ENCODE results near the gene NTF4. TPM values are rescaled to one million over a fixed set of nuclear protein-coding genes. Genes with fewer than 3 reads are reported as not detected.

Gene NTF4
- 0.16 and 0.17 TPM in 2 replicates for total RNA-seq

GRCh38 chr19:49064768-49065611 is at the start of gene NTF4:
TSS of gene NTF4 (minus strand) at chr19:49064818. CDS start at chr19:49061997, 2,821 bp downstream.

GRCh38 chr19:49113762-49114629 is 49.4 kb upstream of the NTF4 start, which contains the start of gene LIN7B:
TSS of gene LIN7B (plus strand) at chr19:49114370. CDS start at chr19:49114405, 35 bp downstream.

GRCh38 chr19:49085020-49085867 is 20.6 kb upstream of the NTF4 start, which contains the start of gene SNRNP70:
TSS of gene SNRNP70 (plus strand) at chr19:49085451. CDS start at chr19:49086415, 964 bp downstream.

GRCh38 chr19:49057636-49058234 is 6.9 kb downstream of the NTF4 start, which contains the start of gene CGB7:
TSS of gene CGB7 (minus strand) at chr19:49057749. CDS start at chr19:49055375, 2,374 bp downstream.

GRCh38 chr19:49049011-49049410 is 15.6 kb downstream of the NTF4 start, which contains the start of gene CGB8:
TSS of gene CGB8 (minus strand) at chr19:49049111. CDS start at chr19:49048739, 372 bp downstream.

GRCh38 chr19:49043548-49043947 is 21.1 kb downstream of the NTF4 start, which contains the start of gene CGB5:
TSS of gene CGB5 (plus strand) at chr19:49043848. CDS start at chr19:49044210, 362 bp downstream.

GRCh38 chr19:49036815-49037214 is 27.8 kb downstream of the NTF4 start, which contains the start of gene CGB1:
TSS of gene CGB1 (minus strand) at chr19:49036895. CDS start at chr19:49036711, 184 bp downstream.

GRCh38 chr19:49031642-49032301 is 32.8 kb downstream of the NTF4 start, which contains the start of gene CGB2:
TSS of gene CGB2 (plus strand) at chr19:49031890. CDS start at chr19:49032096, 206 bp downstream.

GRCh38 chr19:49024233-49024632 is 40.4 kb downstream of the NTF4 start, which contains the start of gene CGB3:
TSS of gene CGB3 (minus strand) at chr19:49024333. CDS start at chr19:49023971, 362 bp downstream.

GRCh38 chr19:49017041-49017665 is 47.5 kb downstream of the NTF4 start, which contains the start of gene LHB:
TSS of gene LHB (minus strand) at chr19:49017091. CDS start at chr19:49017081, 10 bp downstream.

Other genes starting within 250 kb of the NTF4 start
- gene HSD17B14, start 228.3 kb downstream of the NTF4 start, total RNA-seq, result 5.5 and 15.9 TPM in 2 replicates
- gene PLEKHA4, start 196.2 kb downstream of the NTF4 start, total RNA-seq, result 14.3 and 18.6 TPM in 2 replicates
- gene PPP1R15A, start 192.4 kb downstream of the NTF4 start, total RNA-seq, result 48.1 and 56.8 TPM in 2 replicates
- 0.26 and 0.32 TPM in 2 replicates for gene TULP2, start 166.1 kb downstream of the NTF4 start, total RNA-seq
- 149 and 199 TPM in 2 replicates for gene NUCB1, start 164.5 kb downstream of the NTF4 start, total RNA-seq
- 1.6 TPM in 1 of 2 replicates, not detected in the other for gene DHDH, start 131.1 kb downstream of the NTF4 start, total RNA-seq
- 70.6 and 113 TPM in 2 replicates for gene BAX, start 109.9 kb downstream of the NTF4 start, total RNA-seq
- 4,288 and 4,455 TPM in 2 replicates for gene FTL, start 99.5 kb downstream of the NTF4 start, total RNA-seq
- 20.4 and 22.7 TPM in 2 replicates for gene GYS1, start 71.5 kb downstream of the NTF4 start, total RNA-seq
- 166 and 207 TPM in 2 replicates for gene RUVBL2, start 70.9 kb downstream of the NTF4 start, total RNA-seq
- not detected in 2 replicates for gene LHB, start 47.7 kb downstream of the NTF4 start, total RNA-seq
- gene CGB3, start 40.5 kb downstream of the NTF4 start, total RNA-seq, result not detected in 2 replicates
- not detected in 2 replicates for gene CGB2, start 32.9 kb downstream of the NTF4 start, total RNA-seq
- not detected in 2 replicates for gene CGB1, start 27.9 kb downstream of the NTF4 start, total RNA-seq
- gene CGB5, start 21.0 kb downstream of the NTF4 start, total RNA-seq, result 0.16 TPM in 1 of 2 replicates, not detected in the other
- not detected in 2 replicates for gene CGB8, start 15.7 kb downstream of the NTF4 start, total RNA-seq
- gene CGB7, start 7.1 kb downstream of the NTF4 start, total RNA-seq, result 0.17 and 0.47 TPM in 2 replicates
- not detected in 2 replicates for gene KCNA7, start 7.9 kb upstream of the NTF4 start, total RNA-seq
- gene SNRNP70, start 20.6 kb upstream of the NTF4 start, total RNA-seq, result 128 and 142 TPM in 2 replicates
- 12.0 and 13.3 TPM in 2 replicates for gene LIN7B, start 49.6 kb upstream of the NTF4 start, total RNA-seq
- gene C19orf73, start 54.3 kb upstream of the NTF4 start, total RNA-seq, result 0.16 and 0.77 TPM in 2 replicates
- gene PPFIA3, start 54.7 kb upstream of the NTF4 start, total RNA-seq, result 1.0 and 2.0 TPM in 2 replicates
- gene HRC, start 90.6 kb upstream of the NTF4 start, total RNA-seq, result 0.09 TPM in 1 of 2 replicates, not detected in the other
- 16.5 and 17.5 TPM in 2 replicates for gene TRPM4, start 93.0 kb upstream of the NTF4 start, total RNA-seq

Measured in bronchial smooth muscle cell (primary cell).